K562 (cell line): ENCODE measurements around the gene FGD1. TPM values are rescaled to one million over a fixed set of nuclear protein-coding genes. Genes with fewer than 3 reads are reported as not detected.
A peak's percentile ranks its signal among the peaks of the same experiment; 100 is the strongest.

Experiments used
- ARHGAP35 ChIP-seq: fragments of 450-650 bp; IDR thresholded peaks from 2 replicates; pipeline ENCODE4 v1.6.1; 2018; ENCODE audit not compliant: partially characterized antibody
- ASH1L ChIP-seq: fragments of 450-650 bp; IDR thresholded peaks from 2 replicates; pipeline ENCODE4 v1.6.1; 2018; ENCODE audit warnings: borderline replicate concordance, mild to moderate bottlenecking, low read depth; ENCODE audit not compliant: partially characterized antibody
- ATF7 ChIP-seq: fragments of 450-650 bp; IDR thresholded peaks from 2 replicates; pipeline ENCODE4 v1.7.1; 2014; ENCODE audit warnings: mild to moderate bottlenecking, moderate library complexity
- BRD4 ChIP-seq: fragments of 200-600 bp; sonication (generic); IDR thresholded peaks from 2 replicates; pipeline ENCODE4 v1.6.1; 2017; ENCODE audit warnings: inconsistent platforms
- CBX1 ChIP-seq: sonication (generic); IDR thresholded peaks from 2 replicates; pipeline ENCODE4 v1.6.1; 2016; ENCODE audit warnings: antibody characterized with exemption, low read depth, mild to moderate bottlenecking
- CBX3 ChIP-seq, 2 experiments: IDR thresholded peaks; 1 replicate in 1 of 2; 2 replicates in 1 of 2; pipeline ENCODE4 v1.6.1; 2012; ENCODE audit warnings: inconsistent platforms in 2 of 2, low read length in 2 of 2, borderline replicate concordance in 1 of 2, control low read depth in 1 of 2
- CBX8 ChIP-seq: fragments of 200-600 bp; sonication (generic); IDR thresholded peaks from 2 replicates; pipeline ENCODE4 v1.6.1; 2012; ENCODE audit warnings: borderline replicate concordance, mixed run types, low read depth, mild to moderate bottlenecking, moderate library complexity, mixed read lengths, low read length, control low read depth, inconsistent platforms; ENCODE audit not compliant: poor library complexity, severe bottlenecking; ENCODE audit errors: extremely low read depth
- E2F6 ChIP-seq, 2 experiments: IDR thresholded peaks; 2 replicates each; pipeline ENCODE4 v1.6.1; 2011; ENCODE audit warnings: borderline replicate concordance in 1 of 2, control low read depth in 1 of 2, low read depth in 1 of 2, low read length in 1 of 2, mild to moderate bottlenecking in 1 of 2, mixed read lengths in 1 of 2, moderate library complexity in 1 of 2; ENCODE audit not compliant: insufficient read depth in 1 of 2, insufficient read length in 1 of 2, poor library complexity in 1 of 2, severe bottlenecking in 1 of 2; ENCODE audit errors: extremely low read depth in 1 of 2
- ELF1 ChIP-seq: fragments of 200-800 bp; sonication (Bioruptor generic); IDR thresholded peaks from 2 replicates; pipeline ENCODE4 v1.6.1; 2016; ENCODE audit warnings: missing genetic modification characterization, missing compliant biosample characterization
- ETV6 ChIP-seq, 3 experiments: fragments of 150-350 bp in 1 of 3; sonication (generic) in 1 of 3; formaldehyde crosslinking in 1 of 3; IDR thresholded peaks; 2 replicates each; pipeline versions ENCODE4 v1.6.1 to v1.8.0; 2014 to 2022; ENCODE audit warnings: borderline replicate concordance in 2 of 3, low read depth in 2 of 3, antibody characterized with exemption in 1 of 3, low read length in 1 of 3, mild to moderate bottlenecking in 1 of 3, missing genetic modification reagents in 1 of 3
- GABPB1 ChIP-seq: sonication (generic); formaldehyde crosslinking; IDR thresholded peaks from 2 replicates; pipeline ENCODE4 v1.8.0; 2022; ENCODE audit warnings: mild to moderate bottlenecking, missing genetic modification reagents
- HIVEP1 ChIP-seq: fragments of 250-450 bp; sonication (Bioruptor Pico); IDR thresholded peaks from 2 replicates; pipeline ENCODE4 v1.4.0; 2020; ENCODE audit warnings: mild to moderate bottlenecking
- JUND ChIP-seq, 2 experiments: IDR thresholded peaks; 2 replicates in 1 of 2; 3 replicates in 1 of 2; pipeline ENCODE4 v1.6.1; 2011; ENCODE audit warnings: borderline replicate concordance in 2 of 2, low read depth in 2 of 2, low read length in 2 of 2, improper control_type of control experiment in 1 of 2, missing biosample characterization in 1 of 2, missing genetic modification characterization in 1 of 2, missing genetic modification reagents in 1 of 2
- NFXL1 ChIP-seq: fragments of 450-650 bp; formaldehyde crosslinking; IDR thresholded peaks from 2 replicates; pipeline ENCODE4 v1.4.0; 2021; ENCODE audit warnings: mild to moderate bottlenecking
- PHF8 ChIP-seq: fragments of 200-600 bp; sonication (generic); IDR thresholded peaks from 2 replicates; pipeline ENCODE4 v1.6.1; 2012; ENCODE audit warnings: mixed run types, mild to moderate bottlenecking, inconsistent platforms, low read length, moderate library complexity, borderline replicate concordance
- PHTF2 ChIP-seq: fragments of 250-450 bp; sonication (Bioruptor Pico); IDR thresholded peaks from 2 replicates; pipeline ENCODE4 v1.5.0; 2021; ENCODE audit warnings: mild to moderate bottlenecking
- POLR2B ChIP-seq: fragments of 450-650 bp; IDR thresholded peaks from 2 replicates; pipeline ENCODE4 v1.6.1; 2018; ENCODE audit warnings: low read depth; ENCODE audit not compliant: partially characterized antibody
- POLR2G ChIP-seq: fragments of 200-400 bp; formaldehyde crosslinking; IDR thresholded peaks from 2 replicates; pipeline ENCODE4 v1.6.1; 2017; ENCODE audit warnings: low read depth, mild to moderate bottlenecking, antibody characterized with exemption, low read length, moderate library complexity
- PTRF ChIP-seq: fragments of 450-650 bp; IDR thresholded peaks from 2 replicates; pipeline ENCODE4 v1.6.1; 2016; ENCODE audit warnings: mild to moderate bottlenecking, missing genetic modification characterization, missing compliant biosample characterization
- TBP ChIP-seq: optimal IDR thresholded peaks from 2 replicates; pipeline ENCODE3; 2011; ENCODE audit warnings: low read depth, low read length, improper control_type of control experiment
- ZBTB1 ChIP-seq: sonication (generic); formaldehyde crosslinking; IDR thresholded peaks from 2 replicates; pipeline ENCODE4 v1.8.1; 2023; ENCODE audit warnings: missing genetic modification reagents, low read depth, mild to moderate bottlenecking, borderline replicate concordance
- ZBTB17 ChIP-seq: fragments of 450-650 bp; formaldehyde crosslinking; IDR thresholded peaks from 2 replicates; pipeline ENCODE4 v1.4.0; 2020; ENCODE audit warnings: mild to moderate bottlenecking
- ZNF668 ChIP-seq: fragments of 250-450 bp; sonication (Bioruptor Pico); IDR thresholded peaks from 2 replicates; pipeline ENCODE4 v1.8.0; 2022; ENCODE audit warnings: mild to moderate bottlenecking, inconsistent platforms
- ZSCAN29 ChIP-seq: fragments of 450-650 bp; IDR thresholded peaks from 2 replicates; pipeline ENCODE4 v1.6.1; 2017
- polyA plus RNA-seq, 8 experiments: library from polyadenylated mRNA; depleted of rRNA in 4 of 8; stranded (reverse) in 5 of 8; unstranded in 3 of 8; fragments of >200 nt; fragmentation: Nextera tagmentation in 2 of 8; fragmentation: Illumina TruSeq in 1 of 8; extraction: Ambion mirVana in 2 of 8; extraction: Trizol in 1 of 8; gene quantifications; 2 replicates each; pipeline versions ENCODE4 v1.2.1 to v1.2.3, GENCODE V29; 2011 to 2014; ENCODE audit warnings: inconsistent platforms in 1 of 8, missing spikeins in 1 of 8
- total RNA-seq, 7 experiments: library from RNA; depleted of rRNA in 6 of 7; stranded (reverse); fragments of >200 nt in 6 of 7; fragmentation: Illumina TruSeq in 2 of 7; extraction: Trizol in 2 of 7; gene quantifications; 2 replicates each; pipeline versions ENCODE4 v1.2.1 to v1.2.3, GENCODE V29; 2011 to 2021; ENCODE audit warnings: low replicate concordance in 1 of 7
- TF ChIP-seq, protein P1 (sequence below): fragments of 450-650 bp; IDR thresholded peaks from 2 replicates; pipeline ENCODE4 v1.6.1; 2016

Gene FGD1
- total and polyA plus RNA-seq, 9 of the 15 experiments (the other 6 are each of a cell fraction or from before 2014, with no cell fraction given): 0.01 to 0.09 (median 0.04) TPM; not detected in 2

DNA sequence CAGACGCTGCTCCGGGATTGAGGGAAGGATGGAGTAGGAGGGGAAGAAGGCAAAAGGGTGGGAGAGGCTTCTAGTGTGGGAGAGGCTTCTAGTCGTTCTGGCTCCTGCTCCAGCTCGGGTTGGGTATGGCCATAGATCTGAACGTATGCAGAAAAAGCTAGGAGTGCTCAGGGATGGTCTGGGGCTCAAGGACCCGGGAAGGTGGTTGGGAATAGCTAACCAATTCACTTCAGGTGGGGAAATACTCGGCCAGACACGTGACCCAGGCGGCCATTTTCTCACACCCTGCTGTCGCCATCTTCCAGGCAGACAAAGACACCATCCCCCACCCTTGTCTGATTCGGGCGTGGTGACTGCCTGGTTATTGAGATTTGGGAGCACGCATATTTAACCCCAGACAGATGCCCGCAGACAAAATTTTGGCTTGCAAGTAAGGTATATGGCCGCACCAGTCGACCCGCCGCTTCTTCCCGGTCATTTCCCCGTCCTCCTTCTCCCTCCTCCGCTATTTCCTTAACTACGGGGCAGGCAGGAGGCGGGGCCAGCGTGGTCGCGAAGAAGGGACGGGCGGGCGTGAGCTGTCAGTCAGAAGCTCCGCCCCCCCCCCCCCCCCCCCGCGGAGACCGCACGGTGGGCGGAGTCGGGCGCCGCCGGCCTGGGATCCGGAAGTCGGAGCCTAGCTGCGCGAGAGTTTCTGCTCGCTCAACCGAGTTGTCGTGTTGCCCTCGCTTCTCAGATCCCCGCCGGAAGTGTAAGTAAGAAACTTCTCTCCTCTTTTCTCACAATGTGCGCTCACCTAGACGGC lies 33.7 kb upstream of the FGD1 start, which contains the start of gene GNL3L (continued):
- TF ChIP-seq ETV6 (IDR thresholded peaks at IDR 0.05; ENCODE audit: borderline replicate concordance in 1 of 2, low read depth in 2 of 2, low read length in 1 of 2) (peak; percentile 80 to 81; a peak in 2 of 4 replicates), ETV6 (CRISPR knock-in tag; IDR thresholded peaks at IDR 0.05; ENCODE audit: borderline replicate concordance) (no peak), POLR2G (peak; percentile 63; the same call in 1 of the 2 replicates), ATF7 (0 out of 2 replicates have a peak, but pooled peaks have one; percentile 4), ELF1 (tag) (peak; percentile 91), PTRF (tag) (peak; percentile 53; the same call in 1 of the 2 replicates), ZBTB1 (CRISPR knock-in tag) (peak; percentile 22; the same call in 1 of the 2 replicates), ZBTB17 (CRISPR knock-in tag) (0 out of 2 replicates have a peak, but pooled peaks have one; percentile 26), ZSCAN29 (no peak), PHTF2 (no peak), JUND (IDR thresholded peaks at IDR 0.05; ENCODE audit: borderline replicate concordance, low read depth, low read length) (no peak), JUND (tag; IDR thresholded peaks at IDR 0.05; ENCODE audit: borderline replicate concordance, low read depth, low read length) (peak; percentile 34; the same call in 1 of the 3 replicates), CBX1 (peak; percentile 49; the same call in 1 of the 2 replicates), ARHGAP35 (no peak), POLR2B (peak; percentile 51), TBP (peak; percentile 72), CBX8 (no peak), PHF8 (peak; percentile 53; the same call in 1 of the 2 replicates), ZNF668 (CRISPR knock-in tag) (peak; percentile 15; the same call in 1 of the 2 replicates), E2F6 (IDR thresholded peaks at IDR 0.05; ENCODE audit: borderline replicate concordance in 1 of 2, extremely low read depth in 1 of 2, insufficient read depth in 1 of 2, insufficient read length in 1 of 2, low read depth in 1 of 2, low read length in 1 of 2, poor library complexity in 1 of 2, severe bottlenecking in 1 of 2) (peak; percentile 90), CBX3 (IDR thresholded peaks at IDR 0.05; ENCODE audit: borderline replicate concordance in 1 of 2, low read length in 2 of 2) (peak in 1 of 2 experiments; percentile 94; a peak in 2 of 3 replicates), GABPB1 (CRISPR knock-in tag) (peak; percentile 69; the same call in 1 of the 2 replicates), BRD4 (0 out of 2 replicates have a peak, but pooled peaks have one; percentile 73), HIVEP1 (CRISPR knock-in tag) (0 out of 2 replicates have a peak, but pooled peaks have one; percentile 2), NFXL1 (CRISPR knock-in tag) (no peak), ASH1L (no peak)
- TF ChIP-seq, protein P1, sequence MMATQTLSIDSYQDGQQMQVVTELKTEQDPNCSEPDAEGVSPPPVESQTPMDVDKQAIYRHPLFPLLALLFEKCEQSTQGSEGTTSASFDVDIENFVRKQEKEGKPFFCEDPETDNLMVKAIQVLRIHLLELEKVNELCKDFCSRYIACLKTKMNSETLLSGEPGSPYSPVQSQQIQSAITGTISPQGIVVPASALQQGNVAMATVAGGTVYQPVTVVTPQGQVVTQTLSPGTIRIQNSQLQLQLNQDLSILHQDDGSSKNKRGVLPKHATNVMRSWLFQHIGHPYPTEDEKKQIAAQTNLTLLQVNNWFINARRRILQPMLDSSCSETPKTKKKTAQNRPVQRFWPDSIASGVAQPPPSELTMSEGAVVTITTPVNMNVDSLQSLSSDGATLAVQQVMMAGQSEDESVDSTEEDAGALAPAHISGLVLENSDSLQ: peak; percentile 93
